Right atrium auricular region (tissue), 2 donors: ENCODE data around the gene ADGRG1. TPM values are rescaled to one million over a fixed set of nuclear protein-coding genes. Genes with fewer than 3 reads are reported as not detected.

ENCODE experiments used
- DNase-seq: peaks from one replicate; pipeline ENCODE4 v3.0.0-alpha.2; 2019; ENCODE audit warnings: low spot score
- H3K27ac ChIP-seq, 2 donors: fragments of 200-600 bp; sonication (generic); 1 replicate in 1 of 2; 2 replicates in 1 of 2; pipeline ENCODE4 v1.5.1; 2016 to 2019
- H3K27me3 ChIP-seq, 2 donors: fragments of 200-600 bp; sonication (generic); one replicate each; pipeline versions ENCODE4 v1.5.1 to v1.6.0; 2017 to 2019
- H3K36me3 ChIP-seq: fragments of 200-600 bp; sonication (generic); one replicate; pipeline ENCODE4 v1.5.1; 2016
- H3K4me1 ChIP-seq, 2 donors: fragments of 200-600 bp; sonication (generic); one replicate each; pipeline versions ENCODE4 v1.5.1 to v1.6.0; 2017 to 2019
- H3K4me3 ChIP-seq, 2 donors: fragments of 200-600 bp; sonication (generic); 1 replicate in 1 of 2; 2 replicates in 1 of 2; pipeline ENCODE4 v1.5.1; 2017 to 2019; ENCODE audit warnings: mild to moderate bottlenecking in 1 of 2, moderate library complexity in 1 of 2
- H3K9me3 ChIP-seq, 2 donors: fragments of 200-600 bp; sonication (generic); one replicate each; pipeline ENCODE4 v1.5.1; 2019
- CTCF ChIP-seq, 2 donors: fragments of 200-600 bp; sonication (generic); IDR thresholded peaks; one replicate each; pipeline ENCODE4 v1.5.1; 2019; ENCODE audit warnings: antibody characterized with exemption in 2 of 2
- total RNA-seq, 2 donors: library from RNA; depleted of rRNA; stranded (reverse); fragments of >200 nt; gene quantifications; one replicate each; pipeline ENCODE4 v1.1.0, GENCODE V29; 2016

Gene ADGRG1
- total RNA-seq, 2 donors from 2014 or later = 12.6 to 25.5 TPM

GRCh38 chr16:57590654-57591085, 37.8 kb upstream of the ADGRG1 start:
- H3K4me3 ChIP-seq = no peak overlapping the region
- H3K9me3 ChIP-seq = peaks cover 0 to 3% of the 10 kb centered on the region in 2 donors
- no peaks in the 10 kb centered on the region for H3K36me3 ChIP-seq
- H3K27me3 ChIP-seq = no peaks in the 10 kb centered on the region
- TF ChIP-seq CTCF (IDR thresholded peaks at IDR 0.05) = no peak
- DNase-seq = no peak
- H3K4me1 ChIP-seq = peaks cover 0 to 12% of the 10 kb centered on the region in 2 donors
- no peak overlapping the region for H3K27ac ChIP-seq

- peak; percentile 79 to 91 for TF ChIP-seq CTCF (IDR thresholded peaks at IDR 0.05)
- Histone ChIP-seq H3K36me3 (no peaks in the 10 kb centered on the region), H3K4me3 (no peak overlapping the region), H3K27me3 (no peaks in the 10 kb centered on the region), H3K4me1 (peaks cover 0 to 12% of the 10 kb centered on the region in 2 donors), H3K9me3 (peaks cover 0 to 9% of the 10 kb centered on the region in 2 donors), H3K27ac (no peak overlapping the region)
- DNase-seq = peak; percentile 80
Observed at GRCh38 chr16:57591086-57591869, 37.2 kb upstream of the ADGRG1 start.

GRCh38 chr16:57591870-57592485, 36.5 kb upstream of the ADGRG1 start:
- H3K36me3 ChIP-seq = no peaks in the 10 kb centered on the region
- H3K9me3 ChIP-seq = peaks cover 0 to 13% of the 10 kb centered on the region in 2 donors
- H3K27ac ChIP-seq = no peak overlapping the region
- no peak for DNase-seq
- H3K4me3 ChIP-seq = no peak overlapping the region
- TF ChIP-seq CTCF (IDR thresholded peaks at IDR 0.05) = no peak
- peaks cover 0 to 12% of the 10 kb centered on the region in 2 donors for H3K4me1 ChIP-seq
- no peaks in the 10 kb centered on the region for H3K27me3 ChIP-seq

- Histone ChIP-seq H3K4me3 (no peak overlapping the region), H3K27ac (no peak overlapping the region), H3K27me3 (no peaks in the 10 kb centered on the region), H3K4me1 (peaks cover 0 to 12% of the 10 kb centered on the region in 2 donors), H3K36me3 (no peaks in the 10 kb centered on the region), H3K9me3 (peaks cover 0 to 19% of the 10 kb centered on the region in 2 donors)
- DNase-seq = no peak
- TF ChIP-seq CTCF (IDR thresholded peaks at IDR 0.05) = no peak
Observed at GRCh38 chr16:57592591-57593003, 35.8 kb upstream of the ADGRG1 start.

- H3K27ac ChIP-seq = no peak overlapping the region
- no peak overlapping the region for H3K4me3 ChIP-seq
- H3K36me3 ChIP-seq = no peaks in the 10 kb centered on the region
- no peaks in the 10 kb centered on the region for H3K27me3 ChIP-seq
- no peak for DNase-seq
- peaks cover 0 to 23% of the 10 kb centered on the region in 2 donors for H3K9me3 ChIP-seq
- H3K4me1 ChIP-seq = peaks cover 0 to 12% of the 10 kb centered on the region in 2 donors
- no peak for TF ChIP-seq CTCF (IDR thresholded peaks at IDR 0.05)
Observed at GRCh38 chr16:57593021-57593420, 35.4 kb upstream of the ADGRG1 start.
